ENCODE data around the gene TRIM63. TPM values are rescaled to one million over a fixed set of nuclear protein-coding genes. Genes with fewer than 3 reads are reported as not detected.

The TRIM63 gene
- total RNA-seq, 1 experiment from 2014 or later, result not detected

DNA sequence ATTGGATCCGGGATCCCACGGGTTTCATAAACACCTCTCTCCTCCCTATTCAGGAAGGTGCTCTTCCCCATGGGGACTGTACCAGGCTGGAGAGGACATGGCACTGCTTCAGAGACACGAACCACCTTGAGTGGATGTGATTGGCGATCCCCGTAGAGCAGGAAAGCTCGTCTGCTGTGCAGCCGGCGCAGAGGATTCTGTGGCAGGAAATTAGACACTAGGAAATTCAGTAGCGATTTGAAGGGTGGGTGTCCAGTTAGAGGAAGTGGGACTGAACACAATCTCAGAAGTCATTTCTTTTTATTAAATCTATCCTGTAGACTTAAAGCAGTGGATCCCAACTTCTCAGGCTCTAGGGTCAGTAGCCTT lies 45.0 kb upstream of the TRIM63 start:
- H2AK5ac ChIP-seq (ENCODE audit: insufficient read length, low read length), result no peak overlapping the region
- no peak for DNase-seq
- no peaks in the 10 kb centered on the region for H3K27me3 ChIP-seq (ENCODE audit: insufficient read depth, low read length)
- no peak overlapping the region for H3K14ac ChIP-seq (ENCODE audit: insufficient read depth, low read length)
- no peaks in the 10 kb centered on the region for H3K79me1 ChIP-seq (ENCODE audit: insufficient read depth, low read depth, low read length, poor library complexity, severe bottlenecking)
- H3K9me3 ChIP-seq (ENCODE audit: control insufficient read depth, low read depth, low read length), result no peaks in the 10 kb centered on the region
- H3K27ac ChIP-seq (ENCODE audit: insufficient read length, low read depth, low read length), result no peak overlapping the region
- H3T11ph ChIP-seq (ENCODE audit: low read length), result no peak overlapping the region
- H2AFZ ChIP-seq (ENCODE audit: low read length), result peak overlapping the region; percentile 41
- no peak for TF ChIP-seq CTCF (conservative IDR thresholded peaks at IDR 0.05)
- no peak overlapping the region for H4K91ac ChIP-seq (ENCODE audit: insufficient read length, low read depth, low read length)
- peak overlapping the region; percentile 28 for H3K18ac ChIP-seq (ENCODE audit: insufficient read length, low read depth, low read length)
- no peak overlapping the region for H3K23ac ChIP-seq (ENCODE audit: insufficient read length, low read depth, low read length)
- peaks cover 16% of the 10 kb centered on the region for H3K27me3 Mint-ChIP-seq (ENCODE audit: low read depth)
- H3K56ac ChIP-seq (ENCODE audit: insufficient read length, low read depth, low read length), result no peak overlapping the region
- H3K4me1 Mint-ChIP-seq, result peaks cover 18% of the 10 kb centered on the region in 2 experiments
- peaks cover 11% of the 10 kb centered on the region for H3K23me2 ChIP-seq (ENCODE audit: insufficient read length, low read depth, low read length, poor library complexity, severe bottlenecking)
- no peak overlapping the region for H3K4ac ChIP-seq (ENCODE audit: low read depth, low read length)
- H3K9me3 Mint-ChIP-seq, result peaks cover 0 to 2% of the 10 kb centered on the region in 2 experiments; a peak in 1 of 5 replicates
- no peak overlapping the region for H2BK15ac ChIP-seq (ENCODE audit: low read depth, low read length)
- H2BK12ac ChIP-seq (ENCODE audit: insufficient read length, low read depth, low read length), result no peak overlapping the region
- peak overlapping the region; percentile 77 for H3K4me2 ChIP-seq (ENCODE audit: insufficient read depth, insufficient read length, low read length)
- H3K36me3 Mint-ChIP-seq (ENCODE audit: insufficient read depth in 1 of 3, low read depth in 3 of 3), result peaks cover 2 to 18% (median 9%) of the 10 kb centered on the region in 3 experiments; a peak in 5 of 7 replicates
- H2BK20ac ChIP-seq (ENCODE audit: low read depth, low read length, poor library complexity, severe bottlenecking), result no peak overlapping the region
- peak overlapping the region; percentile 86 to 92 for H3K4me3 Mint-ChIP-seq
- no CpG with 5 or more reads among the region's 9 CpGs for WGBS (ENCODE audit: extremely low coverage, insufficient read length, low lambda C conversion rate)
- H3K27ac Mint-ChIP-seq, result peak overlapping the region in 2 of 3 experiments; percentile 90 to 94; a peak in 4 of 7 replicates
- H4K8ac ChIP-seq (replicated peaks; ENCODE audit: insufficient read length, low read depth, low read length), result no peak overlapping the region
- no peaks in the 10 kb centered on the region for H3K4me1 ChIP-seq (ENCODE audit: insufficient read depth, low read length)
- H4K20me1 ChIP-seq (ENCODE audit: control insufficient read depth, insufficient read depth, insufficient read length), result no peaks in the 10 kb centered on the region
- H3K79me2 ChIP-seq (ENCODE audit: insufficient read depth, low read length), result no peaks in the 10 kb centered on the region
- H2BK120ac ChIP-seq (ENCODE audit: low read depth, low read length, poor library complexity, severe bottlenecking), result no peak overlapping the region
- no peak overlapping the region for H4K5ac ChIP-seq (ENCODE audit: insufficient read length, low read depth, low read length)
- peak overlapping the region; percentile 58 for H3K9ac ChIP-seq (ENCODE audit: extremely low read depth, insufficient read length, low read length)
- H2BK5ac ChIP-seq (ENCODE audit: insufficient read length, low read length), result no peak overlapping the region
